ENCODE data around the gene SEMA4F. TPM values are rescaled to one million over a fixed set of nuclear protein-coding genes. Genes with fewer than 3 reads are reported as not detected.
A peak's percentile ranks its signal among the peaks of the same experiment; 100 is the strongest.

SEMA4F gene
- polyA plus RNA-seq, 1 donor: 2.9 TPM

DNA sequence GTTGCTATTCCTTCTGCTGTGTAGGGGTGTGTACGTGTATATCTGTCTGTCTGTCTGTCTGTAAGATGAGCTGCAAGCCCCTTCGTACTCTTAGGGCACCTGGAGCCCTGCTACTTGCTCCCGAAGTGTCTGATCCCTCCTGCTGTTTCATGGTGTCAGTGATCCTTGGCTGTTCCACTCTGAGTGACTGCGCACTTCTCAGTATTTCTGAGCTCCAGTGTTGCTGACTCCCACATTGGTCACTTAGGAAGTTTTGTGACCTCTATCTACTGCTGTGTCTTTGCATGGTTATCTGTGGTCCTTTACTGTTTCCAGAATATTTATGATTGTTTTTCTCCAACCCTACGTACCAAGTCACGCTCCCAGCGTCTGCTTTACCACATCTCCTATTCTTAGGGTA lies 16.2 kb downstream of the SEMA4F start:
- DNase-seq: no peak

DNA sequence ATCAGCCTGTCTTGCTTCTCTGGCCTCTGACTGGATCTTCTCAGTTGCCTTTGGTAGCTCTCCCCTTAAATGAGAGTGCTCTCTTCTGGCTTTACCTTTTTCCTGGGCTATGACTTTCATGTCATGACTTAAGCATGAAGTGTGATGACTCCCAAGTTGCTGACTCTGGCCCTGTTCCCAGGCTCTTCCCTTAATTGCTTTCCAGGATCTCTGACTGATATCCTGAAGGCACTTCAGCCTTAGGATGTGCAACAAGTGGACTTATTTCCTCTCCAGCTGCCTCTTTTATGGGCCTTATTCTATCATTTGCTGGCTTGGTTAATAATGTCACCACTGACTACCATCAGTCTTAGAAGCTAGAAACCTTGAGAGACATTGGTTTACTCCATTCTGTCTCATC lies 17.4 kb downstream of the SEMA4F start:
- DNase-seq: no peak

- no peak for DNase-seq
Observed at GRCh38 chr2:74673826-74674528, 19.9 kb downstream of the SEMA4F start.

DNA sequence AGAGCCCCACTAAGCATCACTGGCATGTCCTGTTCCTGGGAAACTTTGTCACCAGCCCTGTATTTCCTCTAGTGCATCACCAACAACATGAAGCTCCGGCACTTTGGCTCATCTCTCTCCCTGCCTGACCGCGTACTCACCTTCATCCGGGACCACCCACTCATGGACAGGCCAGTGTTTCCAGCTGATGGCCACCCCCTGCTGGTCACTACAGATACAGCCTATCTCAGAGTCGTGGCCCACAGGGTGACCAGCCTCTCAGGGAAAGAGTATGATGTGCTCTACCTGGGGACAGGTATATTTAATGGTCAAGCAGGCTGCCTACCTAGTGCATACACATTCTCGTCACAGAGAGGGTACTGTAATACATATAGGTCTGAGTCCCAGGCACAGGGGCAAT lies 21.0 kb downstream of the SEMA4F start:
- DNase-seq: no peak

DNA sequence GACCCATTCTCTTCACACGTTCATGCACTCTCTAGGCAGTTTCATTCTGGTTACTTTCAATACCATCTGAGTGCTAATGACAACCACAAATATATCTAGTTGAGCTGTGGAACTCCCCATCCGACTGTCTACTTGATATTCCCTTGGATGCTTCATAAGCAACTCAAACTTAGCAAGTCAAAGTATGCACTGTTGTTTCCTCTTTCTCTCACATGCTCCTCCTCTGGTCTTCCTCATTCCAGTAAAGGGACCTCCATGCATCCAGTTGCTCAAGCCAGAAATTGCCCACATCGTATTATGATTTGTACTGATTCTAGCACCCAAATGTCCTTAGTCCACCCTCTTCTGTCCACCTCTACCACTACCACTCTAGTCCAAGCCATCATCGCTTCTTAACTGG lies 22.3 kb downstream of the SEMA4F start:
- no peak for DNase-seq

DNA sequence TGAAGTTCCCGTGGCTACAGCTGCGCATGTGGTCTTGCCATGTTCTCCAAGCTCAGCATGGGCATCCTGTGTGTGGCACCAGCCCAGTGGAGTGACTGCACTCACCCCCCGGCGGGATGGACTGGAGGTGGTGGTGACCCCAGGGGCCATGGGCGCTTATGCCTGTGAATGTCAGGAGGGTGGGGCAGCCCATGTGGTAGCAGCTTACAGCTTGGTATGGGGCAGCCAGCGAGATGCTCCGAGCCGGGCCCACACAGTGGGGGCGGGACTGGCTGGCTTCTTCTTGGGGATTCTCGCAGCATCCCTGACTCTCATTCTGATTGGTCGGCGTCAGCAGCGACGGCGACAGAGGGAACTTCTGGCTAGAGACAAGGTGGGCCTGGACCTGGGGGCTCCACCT lies 25.6 kb downstream of the SEMA4F start:
- DNase-seq: no peak

DNA sequence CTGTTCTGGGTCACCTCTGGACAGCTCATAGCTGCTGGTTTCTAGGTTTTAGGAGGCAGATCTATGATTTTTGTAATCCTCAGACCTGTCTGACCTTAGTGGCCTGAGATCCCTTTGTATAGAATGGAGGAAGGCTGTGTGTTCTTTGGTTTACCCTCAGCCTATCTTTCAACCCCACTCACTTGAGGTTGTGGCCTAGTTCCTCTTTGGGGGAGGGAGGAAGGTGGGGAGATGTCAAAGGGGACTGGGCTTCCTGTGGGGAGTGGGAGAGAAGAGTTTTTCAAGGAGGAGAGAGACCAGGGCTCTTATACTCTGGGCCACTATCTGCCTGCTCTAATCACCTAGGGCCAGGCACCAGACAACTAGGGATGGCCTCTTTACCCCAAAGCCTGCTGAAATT lies 28.5 kb downstream of the SEMA4F start:
- DNase-seq: no peak

GRCh38 chr2:74685408-74685807 lies 31.4 kb downstream of the SEMA4F start:
- no peak for DNase-seq

GRCh38 chr2:74688881-74689280 lies 34.8 kb downstream of the SEMA4F start:
- no peak for DNase-seq

DNA sequence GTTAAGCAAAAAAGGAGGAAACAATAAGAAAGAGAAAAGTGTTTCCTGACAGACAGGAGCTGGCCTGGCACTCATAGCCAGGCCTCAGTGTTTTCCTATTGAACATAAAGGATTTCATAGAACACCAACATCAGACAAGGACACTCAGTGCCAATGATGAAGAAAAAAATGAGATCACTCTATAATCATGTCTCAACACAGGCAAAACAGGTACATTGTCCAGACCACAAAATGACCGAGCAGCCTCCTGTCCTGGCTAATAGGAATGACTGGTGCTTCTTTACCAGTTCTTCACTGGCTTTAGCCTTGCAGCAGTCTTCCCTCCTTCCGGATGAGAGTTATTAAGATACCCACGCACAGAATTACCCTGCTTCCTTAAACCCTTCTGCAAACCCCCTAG lies 35.6 kb downstream of the SEMA4F start:
- no peak for DNase-seq

DNA sequence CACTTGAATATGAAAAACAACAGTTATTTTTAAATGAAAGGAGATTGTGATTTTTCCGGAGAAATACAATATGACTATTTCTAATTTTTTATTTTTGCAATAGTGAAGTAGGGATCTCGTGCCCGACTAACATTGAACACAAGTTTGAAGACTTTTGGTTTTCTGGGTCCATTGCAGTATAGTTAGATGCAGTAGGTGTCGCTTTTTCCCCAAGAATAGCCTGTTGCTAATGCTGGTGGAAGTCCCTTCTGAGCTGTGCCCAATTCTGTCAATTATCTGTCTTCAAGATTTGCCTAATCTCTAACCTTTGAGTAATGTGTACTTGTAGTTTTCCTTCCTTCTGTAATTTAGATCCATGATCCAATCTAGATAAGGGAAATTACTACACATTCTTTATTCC lies 36.5 kb downstream of the SEMA4F start:
- DNase-seq: peak; percentile 41

DNA sequence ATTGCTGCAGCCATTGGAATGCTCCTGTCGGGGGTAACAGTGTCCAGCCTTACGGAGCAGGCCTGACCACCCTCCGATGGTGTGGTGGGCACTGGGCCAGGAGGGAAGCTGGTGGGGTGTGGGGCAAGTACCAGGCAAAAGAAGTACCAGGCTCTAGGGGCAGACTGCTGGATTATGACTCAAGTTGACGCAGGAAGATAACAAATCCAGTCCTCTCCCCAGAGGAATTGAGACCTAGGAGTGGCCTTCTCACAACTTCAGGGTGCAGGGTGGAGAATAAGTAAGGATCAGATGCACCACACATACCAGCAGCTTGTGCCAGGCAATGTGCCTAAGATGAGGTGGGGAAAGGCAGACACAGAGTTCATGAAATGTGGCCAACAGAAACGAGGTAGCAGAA lies 37.9 kb downstream of the SEMA4F start:
- DNase-seq: no peak

DNA sequence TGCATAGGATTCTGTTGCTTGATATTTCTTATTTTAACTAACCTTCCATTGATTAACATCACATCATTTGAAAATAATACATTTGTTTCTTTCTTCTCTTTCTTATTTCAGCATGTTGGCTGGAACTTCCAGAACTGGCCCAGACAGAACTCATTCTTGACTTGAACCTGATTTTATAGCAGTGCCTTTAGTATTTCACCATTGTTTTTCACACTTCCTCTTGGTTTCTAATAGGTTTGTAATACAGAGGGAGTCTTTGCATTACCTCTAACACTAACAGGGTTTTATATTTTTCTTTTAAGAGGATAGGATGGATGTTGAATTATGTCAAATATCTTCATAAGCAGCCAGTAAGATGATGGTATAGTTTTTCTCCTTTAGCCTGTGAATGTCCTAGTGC lies 39.2 kb downstream of the SEMA4F start:
- DNase-seq: no peak

DNA sequence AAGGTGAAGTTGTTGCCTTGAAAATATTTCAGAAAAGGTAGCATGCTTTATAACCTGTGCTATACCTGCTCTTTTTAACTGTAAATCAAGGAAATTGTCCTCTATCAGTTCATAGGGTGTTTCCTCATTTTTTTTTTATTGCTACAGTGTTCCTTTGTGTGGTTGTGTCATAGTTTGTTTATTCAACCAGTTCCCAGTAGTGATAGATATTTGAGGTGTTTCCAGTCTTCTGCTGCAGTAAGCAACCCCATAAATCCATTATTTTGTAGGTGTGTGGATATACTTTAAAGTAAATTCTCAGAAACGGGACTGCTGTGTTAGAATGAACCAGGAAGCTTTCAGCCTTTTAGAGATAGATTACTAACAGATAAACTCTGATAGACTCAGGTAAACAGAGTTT lies 39.6 kb downstream of the SEMA4F start:
- DNase-seq: no peak

GRCh38 chr2:74694281-74694680 lies 40.2 kb downstream of the SEMA4F start:
- no peak for DNase-seq

DNA sequence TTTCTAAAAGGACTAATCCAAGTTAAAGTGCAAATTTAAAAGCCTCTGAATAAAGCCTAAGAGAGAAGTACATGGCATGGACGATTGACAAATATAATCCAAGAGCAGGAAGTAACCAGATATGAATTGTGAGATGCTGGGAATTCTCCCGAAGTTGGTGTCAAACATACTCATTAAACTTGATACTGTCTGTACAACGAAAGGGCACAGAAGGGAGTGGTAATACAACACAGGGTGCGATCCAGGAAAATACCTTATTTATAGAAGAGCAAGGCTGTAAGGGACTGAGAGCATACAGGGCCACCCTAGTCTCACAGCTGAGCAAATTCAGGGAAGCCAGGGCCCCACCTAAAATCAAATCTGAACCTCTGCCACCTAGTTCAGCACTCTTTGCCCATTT lies 41.6 kb downstream of the SEMA4F start:
- DNase-seq: no peak

GRCh38 chr2:74696829-74697228 lies 42.8 kb downstream of the SEMA4F start:
- no peak for DNase-seq

DNA sequence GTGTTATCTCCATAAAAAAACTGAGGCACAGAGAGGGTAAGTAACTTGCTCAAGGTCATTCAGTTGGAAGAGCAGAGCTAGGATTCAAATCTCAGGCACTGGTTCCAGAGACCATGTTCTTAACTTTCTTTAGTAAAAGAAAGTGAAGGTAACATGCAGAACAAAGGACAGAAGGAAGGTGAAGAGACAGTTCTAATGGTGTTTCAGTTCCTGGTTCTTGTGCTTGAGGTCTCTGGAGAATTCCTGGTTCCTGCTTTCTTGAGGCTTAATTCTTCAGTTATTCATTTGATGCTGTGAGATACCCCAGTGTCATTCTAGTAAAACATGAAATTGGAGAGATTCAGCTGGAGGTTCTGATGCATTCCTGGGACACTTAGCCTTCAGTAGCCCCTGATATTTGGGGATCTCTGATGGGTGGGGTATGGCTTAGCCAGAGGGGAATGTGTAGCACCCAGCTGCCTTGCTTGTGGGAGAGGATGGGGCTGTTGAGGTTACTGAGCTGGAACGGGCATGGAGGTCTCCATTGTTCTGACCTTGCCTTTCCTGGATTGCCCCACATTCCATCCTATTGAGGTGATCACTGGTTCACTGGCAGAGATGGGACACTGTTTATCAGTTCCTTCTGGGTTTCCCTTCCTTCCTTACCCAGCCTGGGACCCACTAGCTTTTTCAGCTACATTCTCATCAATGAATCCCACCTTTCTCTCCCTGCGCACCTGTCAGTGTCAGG lies 46.8 kb downstream of the SEMA4F start:
- DNase-seq: no peak

GRCh38 chr2:74702001-74702715 lies 48.1 kb downstream of the SEMA4F start:
- DNase-seq: no peak

- DNase-seq: no peak
Observed at GRCh38 chr2:74703373-74703772, 49.3 kb downstream of the SEMA4F start.

DNA sequence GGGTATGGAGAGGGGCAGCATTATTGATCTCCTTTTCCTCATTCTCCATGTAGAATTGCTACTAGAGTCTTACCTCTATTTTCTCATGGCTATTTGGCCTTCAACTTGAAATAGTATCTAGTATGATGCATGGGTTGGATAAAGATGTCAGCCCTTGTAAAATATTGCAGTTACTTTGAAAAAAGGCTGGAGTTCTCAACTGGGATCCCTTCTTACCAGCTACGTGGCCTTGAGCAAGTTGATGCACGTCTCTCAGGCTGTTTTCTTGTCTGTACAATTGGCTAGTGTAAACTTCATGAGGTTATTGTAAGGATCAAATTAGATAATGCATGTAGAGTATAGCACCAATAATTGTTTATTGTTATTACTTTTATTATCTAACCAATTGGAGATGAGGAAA lies 50.2 kb downstream of the SEMA4F start:
- no peak for DNase-seq

DNA sequence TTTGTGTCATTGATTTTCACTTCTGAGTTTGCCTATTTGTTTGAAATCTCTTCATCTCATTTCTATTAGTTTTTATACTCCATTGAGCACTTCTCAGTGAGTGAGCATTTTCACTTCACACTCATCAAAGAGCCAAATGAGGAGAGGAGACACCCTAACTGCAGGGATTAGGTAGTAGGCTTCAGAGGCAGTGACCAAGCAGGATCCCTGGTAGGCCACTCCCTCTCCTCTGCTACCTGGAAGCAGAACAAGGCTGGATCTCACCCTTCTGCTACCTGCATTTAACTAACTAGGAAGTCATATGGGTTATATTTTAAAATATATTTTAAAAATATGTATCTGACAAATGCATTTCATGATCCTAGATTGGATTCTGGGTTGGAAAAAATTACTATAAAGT lies 52.7 kb downstream of the SEMA4F start:
- DNase-seq: no peak

GRCh38 chr2:74707837-74708236 lies 53.8 kb downstream of the SEMA4F start:
- DNase-seq: no peak

DNA sequence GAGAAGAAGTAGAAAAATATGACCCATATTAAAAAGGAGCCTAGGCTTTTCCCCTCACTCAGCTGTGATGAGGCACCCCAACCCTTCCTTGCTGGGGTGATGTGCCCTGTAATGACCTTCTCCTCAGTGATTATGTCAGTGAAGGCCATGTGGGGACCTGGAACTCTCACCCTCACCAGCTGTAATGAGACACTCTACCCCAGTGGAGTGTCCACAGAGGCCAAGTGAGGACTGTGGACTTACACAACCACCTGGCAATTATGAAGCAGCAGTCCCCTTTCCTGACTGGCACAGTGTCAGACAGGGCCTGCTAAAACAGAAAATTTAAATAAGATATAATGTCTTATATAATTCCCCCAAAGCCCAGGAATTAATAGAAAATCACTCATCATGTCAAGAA lies 54.2 kb downstream of the SEMA4F start:
- no peak for DNase-seq

All from hindlimb muscle (tissue), 1 donor.